GM19043 (cell line): ENCODE measurements around the gene SERPINA6.
"Not testable (repeated sequence)": the region's sequence is repeated elsewhere in the genome, so short reads cannot be mapped to it uniquely, and the experiment has no call there.

ENCODE experiments used
- ATAC-seq: cut with Tn5 transposase; IDR thresholded peaks from one replicate; pipeline ENCODE4 v1.9.1; 2021; ENCODE audit warnings: low read depth; ENCODE audit not compliant: unreplicated experiment

The SERPINA6 gene

GRCh38 chr14:94293578-94293924, 29.6 kb downstream of the SERPINA6 start:
- ATAC-seq, result no peak

- no peak for ATAC-seq
Measured at GRCh38 chr14:94292872-94293577, 30.1 kb downstream of the SERPINA6 start, which contains the start of gene SERPINA10. TSS of gene SERPINA10 (minus strand) at chr14:94293268. CDS start at chr14:94290593, 2,675 bp downstream.

GRCh38 chr14:94292526-94292871, 30.6 kb downstream of the SERPINA6 start:
- ATAC-seq, result no peak

- ATAC-seq, result no peak
Measured at GRCh38 chr14:94291906-94292525, 31.1 kb downstream of the SERPINA6 start.

GRCh38 chr14:94291159-94291905, 31.8 kb downstream of the SERPINA6 start:
- no peak for ATAC-seq

- ATAC-seq, result no peak
Measured at GRCh38 chr14:94290197-94290596, 32.9 kb downstream of the SERPINA6 start.

GRCh38 chr14:94288610-94289465, 34.3 kb downstream of the SERPINA6 start:
- ATAC-seq, result no peak

GRCh38 chr14:94285158-94285557, 38.0 kb downstream of the SERPINA6 start:
- no peak for ATAC-seq

- no peak for ATAC-seq
Measured at GRCh38 chr14:94284221-94284620, 38.9 kb downstream of the SERPINA6 start.

GRCh38 chr14:94282991-94283723, 40.0 kb downstream of the SERPINA6 start:
- ATAC-seq, result no peak

- no peak for ATAC-seq
Measured at GRCh38 chr14:94278731-94279130, 44.4 kb downstream of the SERPINA6 start.

- ATAC-seq, result not testable (repeated sequence)
Measured at GRCh38 chr14:94276898-94277561, 46.1 kb downstream of the SERPINA6 start.

- ATAC-seq, result no peak
Measured at GRCh38 chr14:94269156-94269555, 54.0 kb downstream of the SERPINA6 start.

- ATAC-seq, result not testable (repeated sequence)
Measured at GRCh38 chr14:94268582-94268981, 54.6 kb downstream of the SERPINA6 start.

- no peak for ATAC-seq
Measured at GRCh38 chr14:94267352-94267751, 55.8 kb downstream of the SERPINA6 start.

- ATAC-seq, result not testable (repeated sequence)
Measured at GRCh38 chr14:94264195-94264594, 58.9 kb downstream of the SERPINA6 start.
